GM12878 (cell line): ENCODE data around the gene CARM1. TPM values are rescaled to one million over a fixed set of nuclear protein-coding genes. Genes with fewer than 3 reads are reported as not detected.

Experiments used
- ATAC-seq: fragments of 200-7000 bp; cut with Tn5 transposase; 3 replicates; pipeline ENCODE4 v1.9.1; 2020; ENCODE audit warnings: mild to moderate bottlenecking, moderate library complexity
- BruUV-seq: library from RNA; stranded (reverse); fragments of 400-500 nt; replicated peaks from 2 replicates; lab custom pipeline; 2021; lab: Mats Ljungman, UMichigan
- CTCF ChIA-PET: fragments of 300-600 bp; sonication (Branson Sonifier 250); formaldehyde crosslinking; extraction: SDS; loops from one replicate; lab custom pipeline; 2021; ENCODE audit warnings: inconsistent platforms; lab: Yijun Ruan, JAX
- POLR2A ChIA-PET: fragments of 350-600 bp; formaldehyde crosslinking; extraction: SDS; loops from one replicate; lab custom pipeline; 2021; ENCODE audit warnings: inconsistent platforms; lab: Charles Lee
- RAD21 ChIA-PET: fragments of 300-600 bp; sonication (Branson Sonifier 250); formaldehyde crosslinking; loops from one replicate; lab custom pipeline; 2023; ENCODE audit warnings: antibody characterized with exemption; ENCODE audit not compliant: unreplicated experiment; lab: Charles Lee
- SMC1A ChIA-PET: fragments of 300-600 bp; sonication (Branson Sonifier 250); formaldehyde crosslinking; loops from one replicate; lab custom pipeline; 2023; ENCODE audit not compliant: unreplicated experiment, uncharacterized antibody; lab: Charles Lee
- DNase-seq: peaks from one replicate; pipeline ENCODE4 v3.0.0-alpha.2; 2011; ENCODE audit warnings: low read depth, low spot score
- FAIRE-seq: peaks from 3 replicates; lab custom pipeline; 2011; peaks lifted over from hg19 to GRCh38; lab: Jason Lieb, UNC
- H2AFZ ChIP-seq: 2 replicates; pipeline ENCODE4 v1.6.0; 2011; ENCODE audit warnings: low read depth, low read length, control low read depth; ENCODE audit not compliant: control insufficient read depth
- H3K27ac ChIP-seq: 2 replicates; pipeline ENCODE4 v1.5.1; 2011; ENCODE audit warnings: control low read depth; ENCODE audit not compliant: control insufficient read depth, insufficient read depth
- H3K27me3 ChIP-seq, 2 experiments: replicated peaks in 1 of 2; 2 replicates each; pipeline versions ENCODE4 v1.6.0 to v1.6.1; 2011; ENCODE audit warnings: low read length in 1 of 2; ENCODE audit not compliant: control insufficient read depth in 2 of 2, insufficient read depth in 2 of 2
- H3K36me3 ChIP-seq, 2 experiments: 2 replicates each; pipeline ENCODE4 v1.5.1; 2011; ENCODE audit warnings: low read length in 1 of 2; ENCODE audit not compliant: control insufficient read depth in 2 of 2, insufficient read depth in 2 of 2
- H3K4me1 ChIP-seq: 2 replicates; pipeline ENCODE4 v1.6.1; 2011; ENCODE audit warnings: mild to moderate bottlenecking, low read length, moderate library complexity, mixed read lengths; ENCODE audit not compliant: control insufficient read depth, insufficient read depth
- H3K4me2 ChIP-seq: 2 replicates; pipeline ENCODE4 v1.6.0; 2011; ENCODE audit warnings: control low read depth; ENCODE audit not compliant: control insufficient read depth, insufficient read depth
- H3K4me3 ChIP-seq: fragments of 200-600 bp; sonication (generic); 2 replicates; pipeline ENCODE4 v1.5.1; 2016
- H3K79me2 ChIP-seq: 2 replicates; pipeline ENCODE4 v1.6.0; 2011; ENCODE audit warnings: low read length; ENCODE audit not compliant: control insufficient read depth, insufficient read depth
- H3K9ac ChIP-seq: 2 replicates; pipeline ENCODE4 v1.8.0; 2011; ENCODE audit warnings: low read length, control low read depth, mixed read lengths; ENCODE audit not compliant: control insufficient read depth, insufficient read depth
- H3K9me3 ChIP-seq: replicated peaks from 3 replicates; pipeline ENCODE4 v1.5.1; 2011; ENCODE audit warnings: mild to moderate bottlenecking, low read length; ENCODE audit not compliant: control insufficient read depth, insufficient read depth
- H4K20me1 ChIP-seq: 2 replicates; pipeline ENCODE4 v1.6.0; 2011; ENCODE audit not compliant: control insufficient read depth, insufficient read depth
- FOXM1 ChIP-seq: IDR thresholded peaks from 2 replicates; pipeline ENCODE4 v1.6.1; 2012; ENCODE audit warnings: low read depth, mild to moderate bottlenecking, inconsistent platforms, low read length, moderate library complexity
- HDAC6 ChIP-seq: fragments of 200-600 bp; sonication (generic); IDR thresholded peaks from one replicate; pipeline ENCODE4 v1.8.0; 2017; ENCODE audit warnings: antibody characterized with exemption; ENCODE audit not compliant: unreplicated experiment
- KAT2A ChIP-seq: conservative IDR thresholded peaks from 2 replicates; pipeline ENCODE4 v1.6.1; 2011; ENCODE audit warnings: low read depth, low read length; ENCODE audit not compliant: control insufficient read depth
- MEF2A ChIP-seq: IDR thresholded peaks from 2 replicates; pipeline ENCODE4 v1.6.1; 2011; ENCODE audit warnings: low read depth, mild to moderate bottlenecking, low read length, moderate library complexity; ENCODE audit not compliant: insufficient read depth
- MYC ChIP-seq: IDR thresholded peaks from 2 replicates; pipeline ENCODE4 v1.6.1; 2011; ENCODE audit warnings: mild to moderate bottlenecking, low read length, moderate library complexity, inconsistent platforms; ENCODE audit not compliant: insufficient read depth, insufficient replicate concordance, insufficient read length, severe bottlenecking
- NRF1 ChIP-seq: conservative IDR thresholded peaks from 2 replicates; pipeline ENCODE4 v1.6.1; 2011; ENCODE audit warnings: mild to moderate bottlenecking, low read depth, low read length, improper control_type of control experiment
- SIX5 ChIP-seq: IDR thresholded peaks from 2 replicates; pipeline ENCODE4 v1.6.1; 2011; ENCODE audit warnings: mild to moderate bottlenecking, low read depth, low read length, moderate library complexity; ENCODE audit not compliant: severe bottlenecking
- SKIL ChIP-seq: fragments of 450-650 bp; IDR thresholded peaks from 2 replicates; pipeline ENCODE4 v1.6.1; 2017; ENCODE audit warnings: mild to moderate bottlenecking, low read depth, inconsistent platforms; ENCODE audit not compliant: poor library complexity, severe bottlenecking
- SMAD1 ChIP-seq: fragments of 450-650 bp; IDR thresholded peaks from 2 replicates; pipeline ENCODE4 v1.6.1; 2018; ENCODE audit warnings: mild to moderate bottlenecking, low read depth; ENCODE audit not compliant: partially characterized antibody
- SMC3 ChIP-seq: IDR thresholded peaks from 2 replicates; pipeline ENCODE4 v1.6.1; 2011; ENCODE audit warnings: low read length, improper control_type of control experiment, borderline replicate concordance
- SP1 ChIP-seq: IDR thresholded peaks from one replicate; pipeline ENCODE4 v1.6.1; 2011; ENCODE audit warnings: low read depth, low read length
- SUZ12 ChIP-seq: fragments of 200-600 bp; sonication (generic); IDR thresholded peaks from one replicate; pipeline ENCODE4 v1.6.1; 2018; ENCODE audit warnings: antibody characterized with exemption, mild to moderate bottlenecking; ENCODE audit not compliant: unreplicated experiment
- WRNIP1 ChIP-seq: IDR thresholded peaks from 2 replicates; pipeline ENCODE4 v1.6.1; 2011; ENCODE audit warnings: low read depth, low read length, improper control_type of control experiment, borderline replicate concordance
- ZBED1 ChIP-seq: IDR thresholded peaks from 2 replicates; pipeline ENCODE4 v1.6.1; 2016; ENCODE audit warnings: borderline replicate concordance
- ZNF207 ChIP-seq: fragments of 450-650 bp; IDR thresholded peaks from 2 replicates; pipeline ENCODE4 v1.6.1; 2014; ENCODE audit warnings: antibody characterized with exemption, mild to moderate bottlenecking, borderline replicate concordance
- WGBS: methylation state at CpG from one replicate; pipeline ENCODE4 v1.1.6; 2016; ENCODE audit warnings: low lambda C conversion rate; ENCODE audit not compliant: insufficient replicate concordance, insufficient coverage; ENCODE audit errors: missing lambda C conversion rate; 5-methylcytosine and 5-hydroxymethylcytosine counted together
- in situ Hi-C: fragments of 300-500 bp; cut with MboI; formaldehyde crosslinking; loops from 9 replicates; pipeline ENCODE4 v1.14.3; 2018; ENCODE audit warnings: mixed read lengths
- intact Hi-C: fragments of 100-400 bp; cut with micrococcal nuclease; formaldehyde crosslinking; loops from one replicate; pipeline ENCODE4 v1.14.2; 2022; ENCODE audit not compliant: unreplicated experiment
- polyA plus RNA-seq, 11 experiments: library from polyadenylated mRNA; depleted of rRNA in 4 of 11; unstranded in 6 of 11; stranded (reverse) in 5 of 11; fragments of >200 nt; fragmentation: Nextera tagmentation in 4 of 11; fragmentation: Illumina TruSeq in 1 of 11; extraction: Ambion mirVana in 4 of 11; extraction: Trizol in 1 of 11; gene quantifications; 1 replicate in 1 of 11; 2 replicates in 10 of 11; pipeline versions ENCODE4 v1.2.1 to v1.2.3, GENCODE V29; 2011 to 2016; ENCODE audit warnings: inconsistent platforms in 2 of 11, missing spikeins in 2 of 11, low read depth in 1 of 11
- total RNA-seq, 4 experiments: library from RNA; depleted of rRNA in 3 of 4; stranded (reverse); fragments of >200 nt in 3 of 4; fragmentation: Illumina TruSeq in 1 of 4; extraction: Trizol in 1 of 4; gene quantifications; 2 replicates each; pipeline versions ENCODE4 v1.2.1 to v1.2.3, GENCODE V29; 2013 to 2021
- TF ChIP-seq, protein P1 (sequence below): fragments of 450-650 bp; IDR thresholded peaks from 2 replicates; pipeline ENCODE4 v1.6.1; 2018; ENCODE audit warnings: borderline replicate concordance, mild to moderate bottlenecking; ENCODE audit not compliant: partially characterized antibody
- TF ChIP-seq, protein P2 (sequence below): fragments of 450-650 bp; IDR thresholded peaks from 2 replicates; pipeline ENCODE4 v1.6.1; 2017; ENCODE audit warnings: low read depth, mild to moderate bottlenecking, moderate library complexity

CARM1 gene
- total and polyA plus RNA-seq, 10 of the 15 experiments (the other 5 are each of a cell fraction or from before 2014, with no cell fraction given) = 0.45 to 116 (median 39.7) TPM

DNA sequence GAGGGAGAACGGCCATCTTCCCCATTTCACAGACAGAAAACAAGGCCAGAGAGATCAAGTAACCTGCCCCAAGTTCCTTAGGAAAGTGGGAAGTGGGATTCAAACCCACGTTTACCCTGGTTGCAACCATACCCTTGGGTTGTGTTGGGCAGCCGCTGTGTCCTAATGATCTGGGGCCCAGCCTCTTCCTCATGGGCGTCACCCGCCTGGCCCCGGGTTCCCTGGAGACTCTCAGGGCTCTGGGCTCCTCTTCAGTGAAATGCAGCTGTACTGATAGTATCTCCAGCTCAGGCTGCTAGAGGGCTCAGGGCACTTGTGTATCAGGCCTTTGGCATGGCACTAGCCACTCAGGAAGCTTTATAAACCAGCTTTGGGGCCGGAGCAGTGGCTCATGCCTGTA, 45.1 kb upstream of the CARM1 start:
- H3K27ac ChIP-seq = no peak overlapping the region
- in situ Hi-C loops (no loop called here), intact Hi-C loops (no loop called here)
- ChIA-PET RAD21 (interaction anchor here (1.6 kb wide), 1 partner anchor 124 kb away, joined by 3 read pairs; no protein-coding TSS in a partner anchor), SMC1A (interaction anchor here (0.6 kb wide), 1 partner anchor 454 kb away, joined by 3 read pairs; no protein-coding TSS in a partner anchor), POLR2A (no interaction called here), CTCF (interaction anchor here (3.2 kb wide), 1 partner anchor 109 kb away, joined by 9 read pairs; the partner anchor contains the start of gene DNM2)
- no peaks in the 10 kb centered on the region for H3K79me2 ChIP-seq
- H3K4me1 ChIP-seq = no peaks in the 10 kb centered on the region
- no TSS peak for BruUV-seq
- TF ChIP-seq MYC (no peak), FOXM1 (no peak), SP1 (no peak), SMAD1 (no peak), SIX5 (no peak), ZBED1 (no peak), HDAC6 (no peak), NRF1 (no peak), WRNIP1 (no peak), SMC3 (no peak), SUZ12 (no peak), KAT2A (no peak), SKIL (no peak), ZNF207 (no peak), MEF2A (no peak)
- TF ChIP-seq, protein P1, sequence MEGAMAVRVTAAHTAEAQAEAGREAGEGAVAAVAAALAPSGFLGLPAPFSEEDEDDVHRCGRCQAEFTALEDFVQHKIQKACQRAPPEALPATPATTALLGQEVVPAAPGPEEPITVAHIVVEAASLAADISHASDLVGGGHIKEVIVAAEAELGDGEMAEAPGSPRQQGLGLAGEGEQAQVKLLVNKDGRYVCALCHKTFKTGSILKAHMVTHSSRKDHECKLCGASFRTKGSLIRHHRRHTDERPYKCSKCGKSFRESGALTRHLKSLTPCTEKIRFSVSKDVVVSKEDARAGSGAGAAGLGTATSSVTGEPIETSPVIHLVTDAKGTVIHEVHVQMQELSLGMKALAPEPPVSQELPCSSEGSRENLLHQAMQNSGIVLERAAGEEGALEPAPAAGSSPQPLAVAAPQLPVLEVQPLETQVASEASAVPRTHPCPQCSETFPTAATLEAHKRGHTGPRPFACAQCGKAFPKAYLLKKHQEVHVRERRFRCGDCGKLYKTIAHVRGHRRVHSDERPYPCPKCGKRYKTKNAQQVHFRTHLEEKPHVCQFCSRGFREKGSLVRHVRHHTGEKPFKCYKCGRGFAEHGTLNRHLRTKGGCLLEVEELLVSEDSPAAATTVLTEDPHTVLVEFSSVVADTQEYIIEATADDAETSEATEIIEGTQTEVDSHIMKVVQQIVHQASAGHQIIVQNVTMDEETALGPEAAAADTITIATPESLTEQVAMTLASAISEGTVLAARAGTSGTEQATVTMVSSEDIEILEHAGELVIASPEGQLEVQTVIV = no peak
- TF ChIP-seq, protein P2, sequence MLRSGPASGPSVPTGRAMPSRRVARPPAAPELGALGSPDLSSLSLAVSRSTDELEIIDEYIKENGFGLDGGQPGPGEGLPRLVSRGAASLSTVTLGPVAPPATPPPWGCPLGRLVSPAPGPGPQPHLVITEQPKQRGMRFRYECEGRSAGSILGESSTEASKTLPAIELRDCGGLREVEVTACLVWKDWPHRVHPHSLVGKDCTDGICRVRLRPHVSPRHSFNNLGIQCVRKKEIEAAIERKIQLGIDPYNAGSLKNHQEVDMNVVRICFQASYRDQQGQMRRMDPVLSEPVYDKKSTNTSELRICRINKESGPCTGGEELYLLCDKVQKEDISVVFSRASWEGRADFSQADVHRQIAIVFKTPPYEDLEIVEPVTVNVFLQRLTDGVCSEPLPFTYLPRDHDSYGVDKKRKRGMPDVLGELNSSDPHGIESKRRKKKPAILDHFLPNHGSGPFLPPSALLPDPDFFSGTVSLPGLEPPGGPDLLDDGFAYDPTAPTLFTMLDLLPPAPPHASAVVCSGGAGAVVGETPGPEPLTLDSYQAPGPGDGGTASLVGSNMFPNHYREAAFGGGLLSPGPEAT = no peak
- DNase-seq (no peak), FAIRE-seq (no peak), ATAC-seq (no peak)
- no peak overlapping the region for H3K4me3 ChIP-seq
- no peaks in the 10 kb centered on the region for H3K27me3 ChIP-seq
- H3K36me3 ChIP-seq = peaks cover 7 to 19% of the 10 kb centered on the region in 2 experiments; a peak in 3 of 4 replicates
- H3K9ac ChIP-seq = no peak overlapping the region
- no peak overlapping the region for H3K4me2 ChIP-seq
- WGBS = 90% methylated on average over 7 of the region's 7 CpGs
- H4K20me1 ChIP-seq = no peaks in the 10 kb centered on the region
- H3K9me3 ChIP-seq = no peaks in the 10 kb centered on the region
- H2AFZ ChIP-seq = no peak overlapping the region
